HG03139 (cell line): ENCODE results near the gene FERD3L.

ENCODE experiments used
- ATAC-seq: cut with Tn5 transposase; IDR thresholded peaks from one replicate; pipeline ENCODE4 v1.9.1; 2021; ENCODE audit not compliant: unreplicated experiment

Gene FERD3L

GRCh38 chr7:19101472-19101871, 43.7 kb downstream of the FERD3L start:
- ATAC-seq = no peak

GRCh38 chr7:19099924-19100323, 45.3 kb downstream of the FERD3L start:
- ATAC-seq = no peak

GRCh38 chr7:19099194-19099593, 46.0 kb downstream of the FERD3L start:
- no peak for ATAC-seq

- no peak for ATAC-seq
These were observed 46.7 kb downstream of the FERD3L start for GRCh38 chr7:19098510-19098909.

GRCh38 chr7:19097165-19098055, 47.8 kb downstream of the FERD3L start:
- no peak for ATAC-seq

GRCh38 chr7:19095353-19095860, 49.8 kb downstream of the FERD3L start:
- no peak for ATAC-seq
